ENCODE measurements around the gene PTGS2. TPM values are rescaled to one million over a fixed set of nuclear protein-coding genes. Genes with fewer than 3 reads are reported as not detected.
A peak's percentile ranks its signal among the peaks of the same experiment; 100 is the strongest.
"Not testable (repeated sequence)": the region's sequence is repeated elsewhere in the genome, so short reads cannot be mapped to it uniquely, and the experiment has no call there.

PTGS2 gene
- total RNA-seq, 1 experiment from 2014 or later, result 0.91 TPM

- CTCF ChIA-PET, result no interaction called here
- Histone ChIP-seq H3K27me3 (ENCODE audit: insufficient read depth, low read length) (no peaks in the 10 kb centered on the region), H3K79me2 (ENCODE audit: insufficient read depth, low read length) (no peaks in the 10 kb centered on the region), H3K9me3 (ENCODE audit: control insufficient read depth in 1 of 2, insufficient read depth in 1 of 2, low read depth in 1 of 2, low read length in 2 of 2) (no peaks in the 10 kb centered on the region), H3K36me3 (ENCODE audit: control insufficient read depth in 1 of 2, insufficient read depth in 2 of 2, low read length in 2 of 2) (no peaks in the 10 kb centered on the region), H2AFZ (ENCODE audit: low read depth, low read length, poor library complexity, severe bottlenecking) (no peak overlapping the region), H3K4me3 (replicated peaks in 1 of 2; ENCODE audit: low read depth in 1 of 2, low read length in 2 of 2) (no peak overlapping the region), H3K9me2 (ENCODE audit: insufficient read depth) (no peaks in the 10 kb centered on the region), H3K9ac (ENCODE audit: low read length) (no peak overlapping the region), H3K27ac (ENCODE audit: low read depth, low read length) (no peak overlapping the region), H4K20me1 (ENCODE audit: insufficient read depth) (no peaks in the 10 kb centered on the region), H3K4me1 (ENCODE audit: control insufficient read depth in 1 of 2, insufficient read depth in 2 of 2, low read length in 2 of 2) (no peaks in the 10 kb centered on the region), H3K4me2 (ENCODE audit: low read length) (no peak overlapping the region)
- DNase-seq (ENCODE audit: low read depth, low spot score) (no peak), ATAC-seq (no peak)
- intact Hi-C loops (cut with micrococcal nuclease), result no loop called here
- POLR2A ChIA-PET, result no interaction called here
- no TSS peak for BruUV-seq (replicated peaks)
- no peak for TF ChIP-seq SRF (IDR thresholded peaks at IDR 0.05; ENCODE audit: low read depth)
- TF ChIP-seq FOSL1 (IDR thresholded peaks at IDR 0.05; ENCODE audit: low read depth), result 0 out of 2 replicates have a peak, but pooled peaks have one; percentile 4
- RAD21 ChIA-PET (ENCODE audit: low non-redundant PET in 1 of 2, low total read pairs in 2 of 2, uncharacterized antibody in 2 of 2, unreplicated experiment in 2 of 2), result no interaction called here
These were observed 36.6 kb downstream of the PTGS2 start for GRCh38 chr1:186643614-186644013.

GRCh38 chr1:186637567-186637966, 42.7 kb downstream of the PTGS2 start:
- H2AFZ ChIP-seq (ENCODE audit: low read depth, low read length, poor library complexity, severe bottlenecking); BruUV-seq (replicated peaks): not testable (repeated sequence)

GRCh38 chr1:186636786-186637185, 43.4 kb downstream of the PTGS2 start:
- Histone ChIP-seq H3K4me1 (ENCODE audit: control insufficient read depth in 1 of 2, insufficient read depth in 2 of 2, low read length in 2 of 2) (no peaks in the 10 kb centered on the region), H3K9me2 (ENCODE audit: insufficient read depth) (no peaks in the 10 kb centered on the region), H3K36me3 (ENCODE audit: control insufficient read depth in 1 of 2, insufficient read depth in 2 of 2, low read length in 2 of 2) (no peaks in the 10 kb centered on the region), H3K27me3 (ENCODE audit: insufficient read depth, low read length) (no peaks in the 10 kb centered on the region), H3K27ac (ENCODE audit: low read depth, low read length) (no peak overlapping the region), H2AFZ (ENCODE audit: low read depth, low read length, poor library complexity, severe bottlenecking) (peak overlapping the region; percentile 26), H3K4me2 (ENCODE audit: low read length) (peak overlapping the region; percentile 52), H3K9ac (ENCODE audit: low read length) (no peak overlapping the region), H3K79me2 (ENCODE audit: insufficient read depth, low read length) (no peaks in the 10 kb centered on the region), H4K20me1 (ENCODE audit: insufficient read depth) (no peaks in the 10 kb centered on the region), H3K9me3 (ENCODE audit: control insufficient read depth in 1 of 2, insufficient read depth in 1 of 2, low read depth in 1 of 2, low read length in 2 of 2) (no peaks in the 10 kb centered on the region), H3K4me3 (replicated peaks in 1 of 2; ENCODE audit: low read depth in 1 of 2, low read length in 2 of 2) (0 out of 4 replicates have a peak overlapping the region, but pooled peaks of 1 of the 2 experiments have one; percentile 35)
- ChIA-PET POLR2A (no interaction called here), CTCF (no interaction called here), RAD21 (ENCODE audit: low non-redundant PET in 1 of 2, low total read pairs in 2 of 2, uncharacterized antibody in 2 of 2, unreplicated experiment in 2 of 2) (no interaction called here)
- DNase-seq (ENCODE audit: low read depth, low spot score) (no peak), ATAC-seq (no peak)
- intact Hi-C loops (cut with micrococcal nuclease), result no loop called here
- BruUV-seq (replicated peaks), result no TSS peak
- TF ChIP-seq ZFX (IDR thresholded peaks at IDR 0.05) (no peak), EGR1 (IDR thresholded peaks at IDR 0.05; ENCODE audit: low read depth) (no peak), ATF3 (IDR thresholded peaks at IDR 0.05) (no peak), ELF1 (IDR thresholded peaks at IDR 0.05; ENCODE audit: borderline replicate concordance, low read depth) (no peak), FOSL1 (IDR thresholded peaks at IDR 0.05; ENCODE audit: low read depth) (no peak), MAX (IDR thresholded peaks at IDR 0.05) (no peak), CEBPB (IDR thresholded peaks at IDR 0.05; ENCODE audit: low read depth) (no peak), EZH2phosphoT487 (IDR thresholded peaks at IDR 0.05; ENCODE audit: borderline replicate concordance) (no peak), REST (IDR thresholded peaks at IDR 0.05; ENCODE audit: low read depth) (no peak), RAD21 (IDR thresholded peaks at IDR 0.05; ENCODE audit: low read depth) (no peak), POLR2AphosphoS5 (IDR thresholded peaks at IDR 0.05; ENCODE audit: low read depth, low read length) (no peak)

More at GRCh38 chr1:186637567-186637966, 42.7 kb downstream of the PTGS2 start:
- H3K4me1 ChIP-seq (ENCODE audit: control insufficient read depth in 1 of 2, insufficient read depth in 2 of 2, low read length in 2 of 2); H3K9ac ChIP-seq (ENCODE audit: low read length); ATAC-seq; H3K9me2 ChIP-seq (ENCODE audit: insufficient read depth); H4K20me1 ChIP-seq (ENCODE audit: insufficient read depth); RAD21 ChIA-PET (ENCODE audit: low non-redundant PET in 1 of 2, low total read pairs in 2 of 2, uncharacterized antibody in 2 of 2, unreplicated experiment in 2 of 2); H3K79me2 ChIP-seq (ENCODE audit: insufficient read depth, low read length); CTCF ChIA-PET; H3K36me3 ChIP-seq (ENCODE audit: control insufficient read depth in 1 of 2, insufficient read depth in 2 of 2, low read length in 2 of 2); H3K27me3 ChIP-seq (ENCODE audit: insufficient read depth, low read length); H3K27ac ChIP-seq (ENCODE audit: low read depth, low read length); DNase-seq (ENCODE audit: low read depth, low spot score); POLR2A ChIA-PET; intact Hi-C loops (cut with micrococcal nuclease); H3K9me3 ChIP-seq (ENCODE audit: control insufficient read depth in 1 of 2, insufficient read depth in 1 of 2, low read depth in 1 of 2, low read length in 2 of 2): not testable (repeated sequence)
- Histone ChIP-seq H3K4me3 (replicated peaks in 1 of 2; ENCODE audit: low read depth in 1 of 2, low read length in 2 of 2) (peak overlapping the region; percentile 2 to 35; a peak in 3 of 4 replicates), H3K4me2 (ENCODE audit: low read length) (peak overlapping the region; percentile 52)

All from HCT116 (cell line).